Astrocyte (in vitro differentiated cells and primary cell): ENCODE measurements around the gene MAML2. TPM values are rescaled to one million over a fixed set of nuclear protein-coding genes. Genes with fewer than 3 reads are reported as not detected.

Experiments used
- DNase-seq: peaks from one replicate; pipeline ENCODE4 v3.0.0-alpha.2; 2010; ENCODE audit warnings: low read depth
- FAIRE-seq: peaks from 2 replicates; lab custom pipeline; 2011; peaks lifted over from hg19 to GRCh38; lab: Jason Lieb, UNC
- H2AFZ ChIP-seq: 2 replicates; pipeline ENCODE4 v1.6.0; 2012; ENCODE audit warnings: low read depth, low read length, inconsistent platforms
- H3K27ac ChIP-seq: 2 replicates; pipeline ENCODE4 v1.5.1; 2011; ENCODE audit warnings: low read depth, low read length, inconsistent platforms
- H3K27me3 ChIP-seq: 2 replicates; pipeline ENCODE4 v1.6.0; 2011; ENCODE audit warnings: low read length, inconsistent platforms; ENCODE audit not compliant: insufficient read depth
- H3K36me3 ChIP-seq: 2 replicates; pipeline ENCODE4 v1.5.1; 2011; ENCODE audit warnings: low read length, inconsistent platforms; ENCODE audit not compliant: insufficient read depth
- H3K4me1 ChIP-seq: 2 replicates; pipeline ENCODE4 v1.5.1; 2011; ENCODE audit warnings: low read length, inconsistent platforms; ENCODE audit not compliant: insufficient read depth
- H3K4me2 ChIP-seq: 2 replicates; pipeline ENCODE4 v1.6.0; 2012; ENCODE audit warnings: low read length, inconsistent platforms
- H3K4me3 ChIP-seq: 2 replicates; pipeline ENCODE4 v1.5.1; 2011; ENCODE audit warnings: low read depth, mild to moderate bottlenecking, low read length, inconsistent platforms; ENCODE audit not compliant: insufficient read depth
- H3K79me2 ChIP-seq: 2 replicates; pipeline ENCODE4 v1.6.0; 2012; ENCODE audit warnings: mild to moderate bottlenecking, low read length, inconsistent platforms; ENCODE audit not compliant: insufficient read depth
- H3K9ac ChIP-seq: 2 replicates; pipeline ENCODE4 v1.6.0; 2012; ENCODE audit warnings: mild to moderate bottlenecking, low read length, inconsistent platforms
- H3K9me3 ChIP-seq: 2 replicates; pipeline ENCODE4 v1.5.1; 2012; ENCODE audit warnings: low read depth, mild to moderate bottlenecking, low read length, inconsistent platforms; ENCODE audit not compliant: insufficient read depth
- H4K20me1 ChIP-seq: 2 replicates; pipeline ENCODE4 v1.6.0; 2012; ENCODE audit warnings: low read length, inconsistent platforms; ENCODE audit not compliant: insufficient read depth
- H3K27ac Mint-ChIP-seq: one replicate; pipeline ENCODE4 v1.8.0; 2021; ENCODE audit warnings: mild to moderate bottlenecking, mixed read lengths; ENCODE audit not compliant: unreplicated experiment
- H3K27me3 Mint-ChIP-seq: one replicate; pipeline ENCODE4 v1.8.0; 2021; ENCODE audit warnings: low read depth, mixed read lengths; ENCODE audit not compliant: unreplicated experiment
- H3K36me3 Mint-ChIP-seq: one replicate; pipeline ENCODE4 v1.8.0; 2021; ENCODE audit warnings: low read depth, mixed read lengths; ENCODE audit not compliant: unreplicated experiment
- H3K4me1 Mint-ChIP-seq: one replicate; pipeline ENCODE4 v1.8.0; 2021; ENCODE audit warnings: low read depth, mixed read lengths; ENCODE audit not compliant: unreplicated experiment
- H3K4me3 Mint-ChIP-seq: one replicate; pipeline ENCODE4 v1.8.0; 2021; ENCODE audit warnings: mild to moderate bottlenecking, moderate library complexity, mixed read lengths; ENCODE audit not compliant: unreplicated experiment
- H3K9me3 Mint-ChIP-seq: one replicate; pipeline ENCODE4 v1.8.0; 2021; ENCODE audit warnings: mild to moderate bottlenecking, mixed read lengths; ENCODE audit not compliant: unreplicated experiment
- CTCF ChIP-seq: IDR thresholded peaks from 2 replicates; pipeline ENCODE4 v1.5.1; 2011; ENCODE audit warnings: low read depth, mild to moderate bottlenecking, inconsistent platforms, low read length, moderate library complexity; ENCODE audit not compliant: insufficient read depth
- EZH2 ChIP-seq: IDR thresholded peaks from 2 replicates; pipeline ENCODE4 v1.6.1; 2012; ENCODE audit warnings: mild to moderate bottlenecking, low read length, inconsistent platforms; ENCODE audit not compliant: insufficient read depth
- total RNA-seq: library from RNA; stranded (reverse); gene quantifications from 2 replicates; pipeline ENCODE4 v1.2.1, GENCODE V29; 2021

Gene MAML2
- total RNA-seq, 1 donor from 2014 or later = 27.4 TPM

- no peaks in the 10 kb centered on the region for H3K27me3 Mint-ChIP-seq
These were observed 119.9 kb downstream of the MAML2 start for GRCh38 chr11:96223083-96223482.

GRCh38 chr11:96222102-96222501, 120.9 kb downstream of the MAML2 start:
- Histone ChIP-seq H3K27me3 (no peaks in the 10 kb centered on the region), H3K79me2 (peaks cover 78% of the 10 kb centered on the region), H3K9me3 (no peaks in the 10 kb centered on the region), H3K9ac (no peak overlapping the region), H3K27ac (no peak overlapping the region), H3K4me2 (no peak overlapping the region), H3K36me3 (no peaks in the 10 kb centered on the region), H4K20me1 (no peaks in the 10 kb centered on the region), H3K4me1 (peaks cover 9% of the 10 kb centered on the region), H3K4me3 (no peak overlapping the region), H2AFZ (no peak overlapping the region)
- FAIRE-seq = no peak
- no peaks in the 10 kb centered on the region for H3K27me3 Mint-ChIP-seq
- H3K4me3 Mint-ChIP-seq = no peak overlapping the region
- H3K36me3 Mint-ChIP-seq = peaks cover 5% of the 10 kb centered on the region
- TF ChIP-seq CTCF (no peak), EZH2 (no peak)
- H3K27ac Mint-ChIP-seq = no peak overlapping the region
- DNase-seq = no peak
- peaks cover 33% of the 10 kb centered on the region for H3K4me1 Mint-ChIP-seq
- H3K9me3 Mint-ChIP-seq = no peaks in the 10 kb centered on the region

More at GRCh38 chr11:96223083-96223482, 119.9 kb downstream of the MAML2 start:
- no peak overlapping the region for H2AFZ ChIP-seq
- H3K9ac ChIP-seq = no peak overlapping the region
- H3K27ac ChIP-seq = no peak overlapping the region
- H3K79me2 ChIP-seq = peaks cover 76% of the 10 kb centered on the region
- peaks cover 43% of the 10 kb centered on the region for H3K4me1 Mint-ChIP-seq
- no peak overlapping the region for H3K4me3 ChIP-seq
- H3K27me3 ChIP-seq = no peaks in the 10 kb centered on the region
- peaks cover 13% of the 10 kb centered on the region for H3K4me1 ChIP-seq
- H3K4me3 Mint-ChIP-seq = no peak overlapping the region
- no peak overlapping the region for H3K4me2 ChIP-seq
- H4K20me1 ChIP-seq = no peaks in the 10 kb centered on the region
- no peaks in the 10 kb centered on the region for H3K36me3 ChIP-seq
- H3K9me3 Mint-ChIP-seq = no peaks in the 10 kb centered on the region
- no peak overlapping the region for H3K27ac Mint-ChIP-seq
- DNase-seq (no peak), FAIRE-seq (no peak)
- no peak for TF ChIP-seq EZH2
- no peak for TF ChIP-seq CTCF
- H3K36me3 Mint-ChIP-seq = peaks cover 7% of the 10 kb centered on the region
- H3K9me3 ChIP-seq = no peaks in the 10 kb centered on the region

- no peak for DNase-seq
- Mint-ChIP-seq H3K9me3 (no peaks in the 10 kb centered on the region), H3K4me1 (peaks cover 34% of the 10 kb centered on the region), H3K27ac (no peak overlapping the region), H3K4me3 (no peak overlapping the region), H3K27me3 (no peaks in the 10 kb centered on the region), H3K36me3 (peaks cover 5% of the 10 kb centered on the region)
- TF ChIP-seq CTCF (no peak), EZH2 (no peak)
- FAIRE-seq = no peak
- H3K27ac ChIP-seq = no peak overlapping the region
- H4K20me1 ChIP-seq = no peaks in the 10 kb centered on the region
- H2AFZ ChIP-seq = no peak overlapping the region
- no peaks in the 10 kb centered on the region for H3K9me3 ChIP-seq
- H3K4me3 ChIP-seq = no peak overlapping the region
- no peaks in the 10 kb centered on the region for H3K36me3 ChIP-seq
- H3K79me2 ChIP-seq = peaks cover 78% of the 10 kb centered on the region
- H3K9ac ChIP-seq = no peak overlapping the region
- no peak overlapping the region for H3K4me2 ChIP-seq
- H3K27me3 ChIP-seq = no peaks in the 10 kb centered on the region
- peaks cover 9% of the 10 kb centered on the region for H3K4me1 ChIP-seq
These were observed 121.5 kb downstream of the MAML2 start for GRCh38 chr11:96221244-96222070.
